Neural cell (in vitro differentiated cells): ENCODE data around the gene EPOP. TPM values are rescaled to one million over a fixed set of nuclear protein-coding genes. Genes with fewer than 3 reads are reported as not detected.
A peak's percentile ranks its signal among the peaks of the same experiment; 100 is the strongest.

Experiments
- H2AFZ ChIP-seq: fragments of 200-600, 300-800 bp; sonication (generic), shearing (Covaris generic); 2 replicates; pipeline ENCODE4 v1.6.0; 2014; ENCODE audit warnings: low read depth, mild to moderate bottlenecking, antibody characterized with exemption, low read length, moderate library complexity
- H3F3A ChIP-seq: fragments of 200-600 bp; shearing (Covaris generic); 2 replicates; pipeline ENCODE4 v1.6.1; 2016; ENCODE audit warnings: mild to moderate bottlenecking, moderate library complexity, mixed read lengths, antibody characterized with exemption, low read length; ENCODE audit not compliant: insufficient read depth, poor library complexity, severe bottlenecking
- H3K27ac ChIP-seq: fragments of 200-600, 300-800 bp; sonication (generic), shearing (Covaris generic); 2 replicates; pipeline ENCODE4 v1.5.1; 2014; ENCODE audit warnings: mild to moderate bottlenecking, low read length, moderate library complexity
- H3K27me3 ChIP-seq: fragments of 300-800, 200-600 bp; sonication (generic), shearing (Covaris generic); 2 replicates; pipeline ENCODE4 v1.6.0; 2014; ENCODE audit warnings: mild to moderate bottlenecking, low read depth, low read length, moderate library complexity; ENCODE audit not compliant: insufficient read depth
- H3K36me3 ChIP-seq: fragments of 300-800, 200-600 bp; sonication (generic), shearing (Covaris generic); 2 replicates; pipeline ENCODE4 v1.5.1; 2014; ENCODE audit warnings: mild to moderate bottlenecking, antibody characterized with exemption, low read length, moderate library complexity; ENCODE audit not compliant: insufficient read depth
- H3K4me2 ChIP-seq: fragments of 300-800, 200-600 bp; sonication (generic), shearing (Covaris generic); 2 replicates; pipeline ENCODE4 v1.6.0; 2014; ENCODE audit warnings: mild to moderate bottlenecking, low read length
- H3K4me3 ChIP-seq: fragments of 300-800, 200-600 bp; sonication (generic), shearing (Covaris generic); 2 replicates; pipeline ENCODE4 v1.5.1; 2014; ENCODE audit warnings: mild to moderate bottlenecking, low read length, moderate library complexity
- H3K79me2 ChIP-seq: fragments of 200-600 bp; shearing (Covaris generic); replicated peaks from 2 replicates; pipeline ENCODE4 v1.6.0; 2014; ENCODE audit warnings: mild to moderate bottlenecking, low read length, moderate library complexity; ENCODE audit not compliant: insufficient read depth
- H3K9ac ChIP-seq: fragments of 300-800, 200-600 bp; sonication (generic), shearing (Covaris generic); 2 replicates; pipeline ENCODE4 v1.6.1; 2016; ENCODE audit warnings: mild to moderate bottlenecking, low read length, mixed read lengths
- H3K9me2 ChIP-seq: fragments of 200-600 bp; shearing (Covaris generic); 2 replicates; pipeline ENCODE4 v1.6.1; 2016; ENCODE audit warnings: mild to moderate bottlenecking, low read length, mixed read lengths; ENCODE audit not compliant: insufficient read depth
- H3K9me3 ChIP-seq: fragments of 200-600, 300-800 bp; sonication (generic), shearing (Covaris generic); 2 replicates; pipeline ENCODE4 v1.6.1; 2016; ENCODE audit warnings: mild to moderate bottlenecking, mixed run types, low read length, moderate library complexity, mixed read lengths
- H4K20me1 ChIP-seq: fragments of 200-600 bp; shearing (Covaris generic); 2 replicates; pipeline ENCODE4 v1.6.1; 2016; ENCODE audit warnings: mild to moderate bottlenecking, mixed run types; ENCODE audit not compliant: insufficient read depth
- EP300 ChIP-seq: fragments of 450-650 bp; conservative IDR thresholded peaks from 2 replicates; pipeline ENCODE4 v1.6.1; 2014; ENCODE audit warnings: antibody characterized with exemption, mild to moderate bottlenecking, moderate library complexity; ENCODE audit not compliant: poor library complexity, severe bottlenecking
- EZH2 ChIP-seq: fragments of 200-600, 300-800 bp; shearing (Covaris generic), sonication (generic); IDR thresholded peaks from 2 replicates; pipeline ENCODE4 v1.6.1; 2014; ENCODE audit warnings: antibody characterized with exemption, low read length, borderline replicate concordance, mild to moderate bottlenecking; ENCODE audit not compliant: insufficient read depth, poor library complexity, severe bottlenecking
- MXI1 ChIP-seq: fragments of 450-650 bp; conservative IDR thresholded peaks from 2 replicates; pipeline ENCODE4 v1.6.1; 2014; ENCODE audit warnings: antibody characterized with exemption, mild to moderate bottlenecking; ENCODE audit not compliant: poor library complexity, severe bottlenecking
- RAD21 ChIP-seq: fragments of 450-650 bp; conservative IDR thresholded peaks from 2 replicates; pipeline ENCODE4 v1.6.1; 2014; ENCODE audit warnings: antibody characterized with exemption, mild to moderate bottlenecking, moderate library complexity
- SMC3 ChIP-seq: fragments of 450-650 bp; conservative IDR thresholded peaks from 2 replicates; pipeline ENCODE4 v1.6.1; 2014; ENCODE audit warnings: antibody characterized with exemption, mild to moderate bottlenecking, moderate library complexity; ENCODE audit not compliant: poor library complexity
- TAF1 ChIP-seq: IDR thresholded peaks from 2 replicates; pipeline ENCODE4 v1.6.1; 2012; ENCODE audit warnings: low read depth
- polyA plus RNA-seq: library from polyadenylated mRNA; depleted of rRNA; stranded (reverse); fragments of >200 nt; gene quantifications from 2 replicates; pipeline ENCODE4 v1.2.3, GENCODE V29; 2014
- TF ChIP-seq, protein P1 (sequence below): fragments of 450-650 bp; IDR thresholded peaks from 2 replicates; pipeline ENCODE4 v1.5.1; 2014; ENCODE audit warnings: antibody characterized with exemption, mild to moderate bottlenecking, moderate library complexity; ENCODE audit not compliant: poor library complexity, severe bottlenecking

EPOP gene
- polyA plus RNA-seq, 1 donor from 2014 or later: 1.1 TPM

DNA sequence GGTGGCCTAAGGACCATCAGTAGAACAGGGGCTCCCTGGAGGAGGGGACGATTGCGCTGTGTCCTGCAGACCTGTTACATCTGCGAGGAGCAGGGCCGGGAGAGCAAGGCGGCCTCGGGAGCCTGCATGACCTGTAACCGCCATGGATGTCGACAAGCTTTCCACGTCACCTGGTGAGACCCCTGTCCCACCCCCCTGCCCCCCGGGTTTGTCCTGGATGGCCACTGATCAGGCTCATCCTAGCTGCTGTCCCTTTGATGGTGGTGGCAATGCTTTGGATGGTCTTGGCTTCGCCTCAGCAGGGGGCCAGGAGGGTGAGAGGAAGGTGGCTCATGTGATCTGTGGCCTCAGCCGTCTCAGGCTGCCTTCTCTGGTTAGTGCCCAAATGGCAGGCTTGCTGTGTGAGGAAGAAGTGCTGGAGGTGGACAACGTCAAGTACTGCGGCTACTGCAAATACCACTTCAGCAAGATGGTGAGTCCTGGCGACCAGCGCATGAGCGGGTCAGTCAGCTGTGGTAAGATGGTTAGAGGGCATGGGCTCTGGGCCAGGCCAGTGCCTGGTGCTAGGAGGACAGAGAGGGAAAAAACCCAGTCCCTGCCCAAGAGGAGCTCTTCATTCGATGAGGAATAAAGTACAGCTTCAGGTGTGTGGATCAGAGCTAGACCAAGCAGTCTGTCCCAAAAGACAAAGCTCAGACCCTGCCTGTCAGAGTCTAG lies 34.5 kb upstream of the EPOP start:
- peaks cover 16% of the 10 kb centered on the region for H3K79me2 ChIP-seq
- no peaks in the 10 kb centered on the region for H3K9me2 ChIP-seq
- H3K36me3 ChIP-seq: no peaks in the 10 kb centered on the region
- H3K27me3 ChIP-seq: peaks cover 2% of the 10 kb centered on the region
- H3F3A ChIP-seq: no peaks in the 10 kb centered on the region
- no peak overlapping the region for H2AFZ ChIP-seq
- no peaks in the 10 kb centered on the region for H3K9me3 ChIP-seq
- TF ChIP-seq TAF1 (no peak), SMC3 (no peak), EP300 (no peak), EZH2 (no peak)
- TF ChIP-seq, protein P1, sequence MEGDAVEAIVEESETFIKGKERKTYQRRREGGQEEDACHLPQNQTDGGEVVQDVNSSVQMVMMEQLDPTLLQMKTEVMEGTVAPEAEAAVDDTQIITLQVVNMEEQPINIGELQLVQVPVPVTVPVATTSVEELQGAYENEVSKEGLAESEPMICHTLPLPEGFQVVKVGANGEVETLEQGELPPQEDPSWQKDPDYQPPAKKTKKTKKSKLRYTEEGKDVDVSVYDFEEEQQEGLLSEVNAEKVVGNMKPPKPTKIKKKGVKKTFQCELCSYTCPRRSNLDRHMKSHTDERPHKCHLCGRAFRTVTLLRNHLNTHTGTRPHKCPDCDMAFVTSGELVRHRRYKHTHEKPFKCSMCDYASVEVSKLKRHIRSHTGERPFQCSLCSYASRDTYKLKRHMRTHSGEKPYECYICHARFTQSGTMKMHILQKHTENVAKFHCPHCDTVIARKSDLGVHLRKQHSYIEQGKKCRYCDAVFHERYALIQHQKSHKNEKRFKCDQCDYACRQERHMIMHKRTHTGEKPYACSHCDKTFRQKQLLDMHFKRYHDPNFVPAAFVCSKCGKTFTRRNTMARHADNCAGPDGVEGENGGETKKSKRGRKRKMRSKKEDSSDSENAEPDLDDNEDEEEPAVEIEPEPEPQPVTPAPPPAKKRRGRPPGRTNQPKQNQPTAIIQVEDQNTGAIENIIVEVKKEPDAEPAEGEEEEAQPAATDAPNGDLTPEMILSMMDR: no peak
- H3K9ac ChIP-seq: no peak overlapping the region
- H3K27ac ChIP-seq: no peak overlapping the region
- no peaks in the 10 kb centered on the region for H4K20me1 ChIP-seq
- H3K4me3 ChIP-seq: no peak overlapping the region
- H3K4me2 ChIP-seq: no peak overlapping the region

DNA sequence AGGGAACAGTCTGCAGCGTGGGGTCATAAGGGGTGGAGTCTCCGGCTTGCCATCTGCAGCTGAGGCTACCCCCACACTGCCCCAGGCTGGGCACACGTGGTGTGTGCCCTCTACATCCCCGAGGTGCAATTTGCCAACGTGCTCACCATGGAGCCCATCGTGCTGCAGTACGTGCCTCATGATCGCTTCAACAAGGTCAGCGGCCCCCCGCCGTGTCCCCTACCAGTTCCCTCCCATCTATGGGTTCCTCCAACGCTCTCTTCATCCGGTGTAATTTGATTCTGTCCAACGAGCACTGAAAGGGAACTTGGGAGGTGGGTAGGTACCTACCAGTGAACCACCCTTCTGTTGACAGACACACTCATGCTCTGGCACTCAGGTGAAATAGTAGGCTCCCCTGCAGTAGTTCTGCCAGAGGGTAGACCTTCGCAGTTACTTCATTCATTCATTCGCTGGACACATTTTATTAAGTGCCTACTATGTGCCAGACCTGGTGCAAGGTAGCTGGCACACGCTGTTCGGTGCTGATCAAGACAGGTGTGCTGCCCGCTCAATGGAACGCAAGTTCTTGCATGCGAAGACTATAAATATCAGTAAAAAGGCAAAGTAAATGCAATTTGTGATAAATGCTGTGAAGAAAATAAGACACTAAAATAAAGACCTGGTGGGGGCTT lies 33.1 kb upstream of the EPOP start:
- H3K9me2 ChIP-seq: no peaks in the 10 kb centered on the region
- no peaks in the 10 kb centered on the region for H3K9me3 ChIP-seq
- no peaks in the 10 kb centered on the region for H4K20me1 ChIP-seq
- H3K4me2 ChIP-seq: no peak overlapping the region
- peak overlapping the region; percentile 91 for H3K4me3 ChIP-seq
- H3K79me2 ChIP-seq: peaks cover 19% of the 10 kb centered on the region
- no peaks in the 10 kb centered on the region for H3K36me3 ChIP-seq
- H3K27ac ChIP-seq: no peak overlapping the region
- no peaks in the 10 kb centered on the region for H3F3A ChIP-seq
- no peak overlapping the region for H2AFZ ChIP-seq
- no peak for TF ChIP-seq RAD21
- H3K27me3 ChIP-seq: peaks cover 16% of the 10 kb centered on the region
- no peak overlapping the region for H3K9ac ChIP-seq

DNA sequence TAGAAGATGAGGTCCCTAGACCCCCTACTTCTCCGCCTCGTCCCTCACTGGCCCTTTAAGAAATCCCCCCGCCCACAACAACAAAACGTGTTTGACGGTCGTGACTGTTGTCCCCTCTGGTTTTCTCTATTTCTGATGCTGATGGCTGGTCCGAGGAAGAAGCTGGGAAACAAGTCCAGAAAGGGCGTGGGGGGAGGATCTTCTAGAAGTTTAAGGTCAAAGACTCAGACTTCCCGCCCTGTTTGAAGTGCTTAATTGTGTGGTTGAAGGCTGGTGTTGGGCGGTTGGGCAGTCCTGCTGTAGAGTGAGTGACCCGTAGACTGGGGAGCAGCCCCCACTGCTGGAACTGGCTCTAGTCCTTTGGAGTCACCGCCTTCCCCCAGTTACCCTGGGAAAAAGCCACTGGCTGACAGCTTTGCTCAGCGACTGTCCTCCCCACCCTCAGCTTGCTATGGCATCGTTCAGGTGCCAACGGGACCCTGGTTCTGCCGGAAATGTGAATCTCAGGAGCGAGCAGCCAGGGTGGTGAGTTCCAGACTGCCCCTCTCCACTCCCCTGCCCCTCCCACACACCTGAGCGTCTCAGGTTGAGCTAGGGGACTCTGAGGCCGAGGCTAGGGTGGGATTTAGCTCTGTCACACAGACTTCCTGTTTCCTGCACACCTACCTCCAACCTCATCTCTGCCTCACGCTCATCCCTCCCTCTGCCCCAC lies 31.9 kb upstream of the EPOP start:
- H3F3A ChIP-seq: no peaks in the 10 kb centered on the region
- H3K27me3 ChIP-seq: peaks cover 21% of the 10 kb centered on the region
- TF ChIP-seq MXI1 (peak; percentile 5), RAD21 (no peak)
- H3K27ac ChIP-seq: no peak overlapping the region
- no peaks in the 10 kb centered on the region for H3K9me3 ChIP-seq
- H2AFZ ChIP-seq: no peak overlapping the region
- H3K9me2 ChIP-seq: no peaks in the 10 kb centered on the region
- H3K9ac ChIP-seq: peak overlapping the region; percentile 67
- peak overlapping the region; percentile 92 for H3K4me2 ChIP-seq
- peak overlapping the region; percentile 91 for H3K4me3 ChIP-seq
- no peaks in the 10 kb centered on the region for H4K20me1 ChIP-seq
- H3K79me2 ChIP-seq: peaks cover 19% of the 10 kb centered on the region
- H3K36me3 ChIP-seq: no peaks in the 10 kb centered on the region
